Panc1 (cell line): Measurements from ENCODE around the gene FUBP3. TPM values are rescaled to one million over a fixed set of nuclear protein-coding genes. Genes with fewer than 3 reads are reported as not detected.

Experiments
- ATAC-seq: fragments of 200-7000 bp; cut with Tn5 transposase; 2 replicates; pipeline ENCODE4 v1.9.1; 2020; ENCODE audit warnings: mild to moderate bottlenecking, moderate library complexity
- BruUV-seq: library from RNA; stranded (reverse); fragments of 400-500 nt; replicated peaks from 2 replicates; lab custom pipeline; 2021; lab: Mats Ljungman, UMichigan
- CTCF ChIA-PET: fragments of 300-600 bp; sonication (Branson Sonifier 250); formaldehyde crosslinking; loops from one replicate; lab custom pipeline; 2022; ENCODE audit warnings: antibody characterized with exemption; lab: Charles Lee
- POLR2A ChIA-PET: fragments of 300-600 bp; sonication (Branson Sonifier 250); formaldehyde crosslinking; loops from one replicate; lab custom pipeline; 2022; ENCODE audit warnings: antibody characterized with exemption; lab: Charles Lee
- DNase-seq: peaks from one replicate; pipeline ENCODE4 v3.0.0-alpha.2; 2010; ENCODE audit warnings: low read depth, low spot score
- H3K27ac ChIP-seq: 2 replicates; pipeline ENCODE4 v1.5.1; 2011; ENCODE audit warnings: mild to moderate bottlenecking, low read length, inconsistent platforms
- H3K27me3 ChIP-seq: fragments of 200-500 bp; sonication (Bioruptor generic); 2 replicates; pipeline ENCODE4 v1.6.0; 2014; ENCODE audit warnings: low read length, inconsistent platforms; ENCODE audit not compliant: control insufficient read depth, insufficient read depth
- H3K36me3 ChIP-seq: fragments of 200-500 bp; sonication (Bioruptor generic); 2 replicates; pipeline ENCODE4 v1.5.1; 2014; ENCODE audit warnings: inconsistent platforms, mild to moderate bottlenecking, low read length, moderate library complexity; ENCODE audit not compliant: control insufficient read depth, insufficient read depth
- H3K4me1 ChIP-seq: 2 replicates; pipeline ENCODE4 v1.5.1; 2011; ENCODE audit warnings: inconsistent platforms, mild to moderate bottlenecking, low read length, moderate library complexity; ENCODE audit not compliant: control insufficient read depth, insufficient read depth
- H3K4me3 ChIP-seq, 2 experiments: 2 replicates each; pipeline ENCODE4 v1.5.1; 2011 to 2012; ENCODE audit warnings: low read depth in 2 of 2, low read length in 2 of 2, mild to moderate bottlenecking in 2 of 2, inconsistent platforms in 1 of 2, moderate library complexity in 1 of 2
- H3K9me3 ChIP-seq: fragments of 200-500 bp; sonication (Bioruptor generic); 2 replicates; pipeline ENCODE4 v1.5.1; 2014; ENCODE audit warnings: low read depth, mild to moderate bottlenecking, inconsistent platforms, low read length, moderate library complexity; ENCODE audit not compliant: control insufficient read depth, insufficient read depth
- CTCF ChIP-seq: fragments of 450-650 bp; IDR thresholded peaks from 2 replicates; pipeline ENCODE4 v1.5.1; 2017; ENCODE audit warnings: mild to moderate bottlenecking
- POLR2AphosphoS5 ChIP-seq: IDR thresholded peaks from 2 replicates; pipeline ENCODE4 v1.6.1; 2012; ENCODE audit warnings: mild to moderate bottlenecking, low read depth, low read length, moderate library complexity
- REST ChIP-seq, 2 experiments: IDR thresholded peaks; 2 replicates each; pipeline ENCODE4 v1.6.1; 2011 to 2012; ENCODE audit warnings: low read depth in 2 of 2, control low read depth in 1 of 2, low read length in 1 of 2, mild to moderate bottlenecking in 1 of 2, moderate library complexity in 1 of 2; ENCODE audit not compliant: insufficient read depth in 1 of 2
- SIN3A ChIP-seq: IDR thresholded peaks from 2 replicates; pipeline ENCODE4 v1.6.1; 2012; ENCODE audit warnings: low read depth, mild to moderate bottlenecking, low read length, moderate library complexity, borderline replicate concordance; ENCODE audit not compliant: insufficient read depth
- TCF7L2 ChIP-seq: IDR thresholded peaks from 2 replicates; pipeline ENCODE4 v1.6.1; 2011; ENCODE audit warnings: mild to moderate bottlenecking, low read depth, low read length, inconsistent platforms
- in situ Hi-C: cut with HindIII; loops from 2 replicates; pipeline ENCODE4 v1.10.0; 2016; ENCODE audit warnings: low sequenced_read_pairs, low pct_unique_long_range_greater_than_20kb
- intact Hi-C: fragments of 100-400 bp; cut with micrococcal nuclease; formaldehyde crosslinking; loops from one replicate; pipeline ENCODE4 v1.10.0; 2022; ENCODE audit not compliant: unreplicated experiment
- total RNA-seq: library from RNA; stranded (reverse); gene quantifications from one replicate; pipeline ENCODE4 v1.2.1, GENCODE V29; 2021; ENCODE audit not compliant: unreplicated experiment

FUBP3 gene
- total RNA-seq, 1 experiment from 2014 or later, result 46.6 TPM

GRCh38 chr9:130632081-130632710 is 52.8 kb downstream of the FUBP3 start:
- no peaks in the 10 kb centered on the region for H3K9me3 ChIP-seq
- no peak for ATAC-seq
- CTCF ChIA-PET, result interaction anchor here (0.6 kb wide), 1 partner anchor 16 kb away, joined by 3 read pairs; no protein-coding TSS in a partner anchor
- no peaks in the 10 kb centered on the region for H3K4me1 ChIP-seq
- H3K4me3 ChIP-seq, result no peak overlapping the region
- DNase-seq, result no peak
- H3K36me3 ChIP-seq, result no peaks in the 10 kb centered on the region
- BruUV-seq, result no TSS peak
- POLR2A ChIA-PET, result no interaction called here
- no peaks in the 10 kb centered on the region for H3K27me3 ChIP-seq
- TF ChIP-seq CTCF (no peak), REST (IDR thresholded peaks at IDR 0.05; ENCODE audit: insufficient read depth in 1 of 2, low read depth in 2 of 2, low read length in 1 of 2) (no peak), TCF7L2 (no peak), POLR2AphosphoS5 (no peak), SIN3A (no peak)
- H3K27ac ChIP-seq, result no peak overlapping the region
- in situ Hi-C loops (no loop called here), intact Hi-C loops (no loop called here)

GRCh38 chr9:130632841-130633240 is 53.5 kb downstream of the FUBP3 start:
- Histone ChIP-seq H3K36me3 (peaks cover 2% of the 10 kb centered on the region; the same call in 1 of the 2 replicates), H3K4me3 (no peak overlapping the region), H3K9me3 (no peaks in the 10 kb centered on the region), H3K27me3 (no peaks in the 10 kb centered on the region), H3K27ac (no peak overlapping the region), H3K4me1 (no peaks in the 10 kb centered on the region)
- in situ Hi-C loops (no loop called here), intact Hi-C loops (no loop called here)
- ATAC-seq (no peak), DNase-seq (no peak)
- BruUV-seq, result no TSS peak
- CTCF ChIA-PET, result interaction anchor here (0.6 kb wide), 1 partner anchor 16 kb away, joined by 3 read pairs; no protein-coding TSS in a partner anchor
- POLR2A ChIA-PET, result no interaction called here
- no peak for TF ChIP-seq POLR2AphosphoS5
- TF ChIP-seq REST (IDR thresholded peaks at IDR 0.05; ENCODE audit: insufficient read depth in 1 of 2, low read depth in 2 of 2, low read length in 1 of 2), result no peak
- no peak for TF ChIP-seq SIN3A
- TF ChIP-seq CTCF, result no peak
- no peak for TF ChIP-seq TCF7L2
